Measurements from ENCODE around the gene RANBP1. TPM values are rescaled to one million over a fixed set of nuclear protein-coding genes. Genes with fewer than 3 reads are reported as not detected.

RANBP1 gene
- total RNA-seq, 1 donor from 2014 or later, result 144 TPM

GRCh38 chr22:20131597-20131858 lies 15.6 kb downstream of the RANBP1 start, which contains the start of gene ZDHHC8:
TSS of gene ZDHHC8 (plus strand) at chr22:20131804. CDS start at chr22:20131948, 144 bp downstream.
- no peak for TF ChIP-seq CTCF (IDR thresholded peaks at IDR 0.05; ENCODE audit: partially characterized antibody, unreplicated experiment)
- Mint-ChIP-seq H3K4me1 (ENCODE audit: low read depth, unreplicated experiment) (no peaks in the 10 kb centered on the region), H3K36me3 (ENCODE audit: unreplicated experiment) (no peaks in the 10 kb centered on the region), H3K27ac (ENCODE audit: unreplicated experiment) (no peak within 1 kb of the TSS), H3K27me3 (ENCODE audit: unreplicated experiment) (peaks cover 7% of the 10 kb centered on the region), H3K4me3 (ENCODE audit: unreplicated experiment) (peak within 1 kb of the TSS; percentile 72), H3K9me3 (ENCODE audit: unreplicated experiment) (peaks cover 2% of the 10 kb centered on the region)
- no peak for DNase-seq

DNA sequence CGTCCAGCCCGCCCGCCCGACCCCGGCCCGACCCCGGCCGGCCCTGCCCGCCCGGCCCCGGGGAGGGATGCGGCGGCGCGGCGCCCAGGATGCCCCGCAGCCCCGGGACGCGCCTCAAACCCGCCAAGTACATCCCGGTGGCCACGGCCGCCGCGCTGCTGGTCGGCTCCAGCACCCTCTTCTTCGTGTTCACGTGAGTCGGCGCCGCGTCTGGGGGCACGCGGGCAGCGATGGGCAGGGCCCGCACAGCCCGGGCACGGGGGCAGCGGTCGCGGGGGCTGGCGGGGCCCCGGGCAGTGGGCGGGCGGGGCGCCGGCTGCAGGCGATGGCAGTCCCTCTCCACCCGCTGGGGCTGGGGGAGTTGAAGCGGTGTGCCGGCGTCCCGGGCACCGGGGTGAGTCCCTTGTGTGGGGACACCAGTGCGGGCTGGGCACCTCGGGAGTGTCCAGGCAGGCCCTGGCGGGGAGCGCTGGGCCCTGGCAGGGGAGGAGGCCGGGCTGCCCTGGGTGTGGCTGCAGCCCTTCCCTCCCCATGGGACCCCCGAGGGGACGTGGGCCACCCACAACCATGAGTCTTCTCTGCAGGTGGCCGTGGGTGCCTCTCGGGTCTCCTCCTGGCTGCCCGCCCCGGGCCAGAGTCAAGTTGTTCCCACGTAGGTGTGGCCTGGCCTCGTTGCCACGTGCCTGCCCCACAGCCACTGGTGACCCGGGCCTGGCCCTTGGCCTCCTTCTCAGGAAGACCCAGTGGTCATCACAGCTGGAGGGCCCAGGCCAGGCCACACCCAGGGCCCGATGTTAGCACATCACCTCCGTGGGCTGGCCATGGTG lies 16.2 kb downstream of the RANBP1 start:
- DNase-seq, result no peak
- Mint-ChIP-seq H3K4me3 (ENCODE audit: unreplicated experiment) (peak overlapping the region; percentile 57), H3K4me1 (ENCODE audit: low read depth, unreplicated experiment) (no peaks in the 10 kb centered on the region), H3K27me3 (ENCODE audit: unreplicated experiment) (peaks cover 7% of the 10 kb centered on the region), H3K27ac (ENCODE audit: unreplicated experiment) (no peak overlapping the region), H3K9me3 (ENCODE audit: unreplicated experiment) (peaks cover 2% of the 10 kb centered on the region), H3K36me3 (ENCODE audit: unreplicated experiment) (no peaks in the 10 kb centered on the region)
- TF ChIP-seq CTCF (IDR thresholded peaks at IDR 0.05; ENCODE audit: partially characterized antibody, unreplicated experiment), result no peak

DNA sequence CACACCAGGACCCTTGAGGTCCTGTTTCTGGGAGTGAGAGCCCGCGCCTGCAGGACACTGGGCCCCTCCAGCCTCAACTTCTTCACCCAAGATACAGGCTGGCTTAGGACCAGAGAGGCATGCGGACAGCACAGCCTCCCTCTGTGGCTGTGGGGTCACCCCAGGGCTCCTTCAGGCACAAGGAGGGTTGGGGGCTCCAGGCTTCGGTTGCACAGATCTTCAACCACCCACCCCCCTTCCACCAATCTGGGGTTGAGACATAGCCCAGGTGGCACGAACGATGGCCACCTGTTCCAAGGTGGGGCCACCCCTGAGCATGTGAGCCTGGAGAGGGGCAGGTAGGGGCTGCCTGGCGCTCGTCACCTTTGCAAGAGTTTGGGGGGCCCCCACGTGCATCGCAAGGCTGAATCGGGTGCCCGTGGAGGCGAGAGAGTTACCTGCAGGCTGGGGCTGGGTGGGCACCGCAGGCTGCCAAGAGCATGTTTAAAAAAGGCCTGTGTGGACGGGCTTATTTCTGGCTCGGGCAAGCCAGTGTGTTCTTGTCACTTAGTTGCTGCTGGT lies 16.9 kb downstream of the RANBP1 start:
- Mint-ChIP-seq H3K27me3 (ENCODE audit: unreplicated experiment) (peaks cover 7% of the 10 kb centered on the region), H3K27ac (ENCODE audit: unreplicated experiment) (no peak overlapping the region), H3K36me3 (ENCODE audit: unreplicated experiment) (no peaks in the 10 kb centered on the region), H3K4me1 (ENCODE audit: low read depth, unreplicated experiment) (peaks cover 4% of the 10 kb centered on the region), H3K9me3 (ENCODE audit: unreplicated experiment) (no peaks in the 10 kb centered on the region), H3K4me3 (ENCODE audit: unreplicated experiment) (peak overlapping the region; percentile 57)
- no peak for TF ChIP-seq CTCF (IDR thresholded peaks at IDR 0.05; ENCODE audit: partially characterized antibody, unreplicated experiment)
- no peak for DNase-seq

DNA sequence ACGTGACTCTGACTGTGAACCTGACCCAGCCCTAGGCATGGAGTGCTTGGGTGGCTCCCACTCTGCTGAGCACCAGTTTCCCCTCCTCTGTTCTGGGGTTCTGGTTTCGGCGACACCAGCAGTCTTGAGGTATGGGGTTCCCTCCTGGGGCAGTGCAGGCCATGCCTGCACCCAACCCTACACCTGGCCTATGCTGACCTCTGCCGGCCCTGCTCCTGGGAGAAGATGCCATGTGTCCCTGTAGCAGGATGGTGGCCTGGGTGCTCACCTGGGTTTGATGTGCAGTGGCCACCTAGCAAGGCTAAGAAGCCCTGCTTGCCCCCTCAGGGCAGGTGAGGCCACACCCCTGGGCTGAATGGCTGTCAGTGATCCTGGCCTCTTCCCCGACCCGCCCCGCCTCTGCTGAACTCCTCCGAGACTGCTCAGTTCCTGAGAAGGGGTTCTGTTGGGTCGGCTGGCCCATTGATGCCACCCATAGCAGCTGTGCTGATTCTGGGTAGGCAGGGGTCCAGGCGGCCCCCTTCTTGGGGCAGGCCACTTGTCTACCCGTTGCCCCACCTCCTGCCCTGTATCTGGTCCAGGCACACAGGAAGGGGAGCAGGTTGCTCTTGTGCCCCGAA lies 18.1 kb downstream of the RANBP1 start:
- H3K27me3 Mint-ChIP-seq (ENCODE audit: unreplicated experiment), result peaks cover 7% of the 10 kb centered on the region
- H3K9me3 Mint-ChIP-seq (ENCODE audit: unreplicated experiment), result no peaks in the 10 kb centered on the region
- no peak overlapping the region for H3K4me3 Mint-ChIP-seq (ENCODE audit: unreplicated experiment)
- TF ChIP-seq CTCF (IDR thresholded peaks at IDR 0.05; ENCODE audit: partially characterized antibody, unreplicated experiment), result no peak
- DNase-seq, result no peak
- peaks cover 4% of the 10 kb centered on the region for H3K4me1 Mint-ChIP-seq (ENCODE audit: low read depth, unreplicated experiment)
- no peaks in the 10 kb centered on the region for H3K36me3 Mint-ChIP-seq (ENCODE audit: unreplicated experiment)
- no peak overlapping the region for H3K27ac Mint-ChIP-seq (ENCODE audit: unreplicated experiment)

DNA sequence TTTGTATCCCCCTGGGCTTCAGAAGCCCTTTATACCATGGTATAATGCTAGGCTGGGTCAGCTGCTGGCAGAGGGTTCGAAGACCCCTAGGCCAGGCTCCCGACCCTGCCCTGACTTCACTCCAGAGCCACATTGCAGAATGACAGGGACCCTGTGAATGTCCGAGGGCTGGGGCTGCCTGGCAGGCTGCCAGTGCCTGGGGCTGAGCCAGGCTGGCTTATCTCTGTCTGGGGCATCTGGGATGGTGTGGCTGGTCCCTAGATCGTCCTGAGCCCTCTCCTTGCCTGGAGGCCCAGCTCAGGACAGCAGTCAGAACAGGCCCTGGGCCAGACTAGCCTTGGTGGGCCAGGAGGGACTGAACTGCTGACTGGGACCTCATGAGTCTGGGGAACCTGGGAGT lies 19.4 kb downstream of the RANBP1 start:
- Mint-ChIP-seq H3K27me3 (ENCODE audit: unreplicated experiment) (peaks cover 5% of the 10 kb centered on the region), H3K9me3 (ENCODE audit: unreplicated experiment) (no peaks in the 10 kb centered on the region), H3K4me1 (ENCODE audit: low read depth, unreplicated experiment) (peaks cover 4% of the 10 kb centered on the region), H3K36me3 (ENCODE audit: unreplicated experiment) (no peaks in the 10 kb centered on the region), H3K27ac (ENCODE audit: unreplicated experiment) (no peak overlapping the region), H3K4me3 (ENCODE audit: unreplicated experiment) (no peak overlapping the region)
- TF ChIP-seq CTCF (IDR thresholded peaks at IDR 0.05; ENCODE audit: partially characterized antibody, unreplicated experiment), result no peak
- no peak for DNase-seq

All from glutamatergic neuron (in vitro differentiated cells).